Heart right ventricle (tissue), 16 donors: ENCODE measurements around the gene ACTN1. TPM values are rescaled to one million over a fixed set of nuclear protein-coding genes. Genes with fewer than 3 reads are reported as not detected.

ENCODE experiments used
- ATAC-seq, 8 donors: fragments of 200-7000 bp; cut with Tn5 transposase; one replicate each; pipeline ENCODE4 v1.9.1; 2020; ENCODE audit warnings: mild to moderate bottlenecking in 8 of 8, moderate library complexity in 8 of 8, moderate number of reproducible peaks in 1 of 8
- DNase-seq, 2 donors: peaks; one replicate each; pipeline ENCODE4 v3.0.0-alpha.2; 2020
- H3K27ac ChIP-seq, 10 donors: fragments of 200-600 bp; sonication (generic) in 2 of 10; one replicate each; pipeline versions ENCODE4 v1.5.0 to v1.8.0; 2020 to 2022; ENCODE audit warnings: mild to moderate bottlenecking in 3 of 10
- H3K27me3 ChIP-seq, 7 donors: fragments of 200-600 bp; one replicate each; pipeline ENCODE4 v1.8.0; 2021 to 2022; ENCODE audit warnings: mild to moderate bottlenecking in 2 of 7
- H3K36me3 ChIP-seq, 9 donors: fragments of 200-600 bp; sonication (generic) in 1 of 9; one replicate each; pipeline versions ENCODE4 v1.5.0 to v1.8.0; 2020 to 2022; ENCODE audit warnings: mild to moderate bottlenecking in 2 of 9
- H3K4me1 ChIP-seq, 9 donors: fragments of 200-600 bp; sonication (generic) in 1 of 9; one replicate each; pipeline versions ENCODE4 v1.5.0 to v1.8.0; 2020 to 2022; ENCODE audit warnings: mild to moderate bottlenecking in 4 of 9
- H3K4me3 ChIP-seq, 10 donors: fragments of 200-600 bp; sonication (generic) in 2 of 10; one replicate each; pipeline versions ENCODE4 v1.5.0 to v1.8.0; 2020 to 2022; ENCODE audit warnings: mild to moderate bottlenecking in 7 of 10, moderate library complexity in 2 of 10
- H3K9me3 ChIP-seq, 11 donors: fragments of 200-600 bp in 10 of 11; sonication (generic) in 2 of 11; one replicate each; pipeline versions ENCODE4 v1.5.0 to v1.8.0; 2013 to 2022; ENCODE audit warnings: mild to moderate bottlenecking in 2 of 11, control low read depth in 1 of 11, moderate library complexity in 1 of 11
- WGBS, 2 donors: extraction: QIAGEN DNeasy Blood & Tissue Kit; methylation state at CpG; one replicate each; pipeline ENCODE4 v1.1.7; 2013; ENCODE audit warnings: inconsistent platforms in 1 of 2; 5-methylcytosine and 5-hydroxymethylcytosine counted together
- intact Hi-C, 10 donors: fragments of 100-400 bp; cut with DNase I; formaldehyde crosslinking; loops; one replicate each; pipeline versions ENCODE4 v1.11.1 to v1.14.2; 2022
- polyA plus RNA-seq, 2 donors: library from polyadenylated mRNA; stranded (reverse); fragments of 200-250 nt; gene quantifications; one replicate each; pipeline ENCODE4 v1.2.3, GENCODE V29; 2013
- total RNA-seq, 10 donors: library from RNA; stranded (reverse); fragmentation: NEBNext Ultra II Directional in 3 of 10; extraction: Animal tissue kit (Norgen Biotek cat#: 25700) in 3 of 10; gene quantifications; one replicate each; pipeline versions ENCODE4 v1.2.1 to v1.2.4, GENCODE V29; 2021 to 2023
- TF ChIP-seq, protein P1 (sequence below), 9 donors: fragments of 200-600 bp; sonication (generic) in 2 of 9; IDR thresholded peaks; one replicate each; pipeline versions ENCODE4 v1.5.0 to v1.8.0; 2021 to 2022; ENCODE audit warnings: antibody characterized with exemption in 9 of 9, mild to moderate bottlenecking in 5 of 9, moderate library complexity in 1 of 9
- donor health status: Arrhythmogenic right ventricular cardiomyopathy.
- donor health status: ischemic (EF 13 %, LVEDD 7.1; RV severe dilation, severe dysfunction).
- donor health status: healthy with polysubstance abuse.
- donor health status: DM: no; HTN: yes; CAD: no.
- donor health status: DM: no; HTN: no; CAD: no.
- donor health status: ischemic (EF 25% LVEDD 6.9; RV normal size, moderate dysfunction).
- donor health status: ischemic (EF 25% LVEDD 5.7; RV mildly dilated, moderate dysfunction).
- donor health status: healthy.
- donor health status: DM: yes; HTN: yes; CAD: no.
- donor health status: Ischemic cardiomyopathy.
- donor health status: ischemic (EF 35%, LVEDD 5.7; RV mildly dilated, moderate dysfunction).
- donor health status: nonischemic (EF 11% LVEDD 7.7; RV severe dilation, severe dysfunction).
- donor health status: DM: yes; HTN: yes; CAD: no.
- donor health status: PGD.
- donor health status: ischemic (EF 29% LVEDD 5.4; RV normal size, mild dysfunction).
- donor health status: nonischemic (EF 23%, LVEDD 6.1; RV moderate dilation, normal function).

ACTN1 gene
- total and polyA plus RNA-seq, 12 donors, result 67.2 to 235 (median 104) TPM

DNA sequence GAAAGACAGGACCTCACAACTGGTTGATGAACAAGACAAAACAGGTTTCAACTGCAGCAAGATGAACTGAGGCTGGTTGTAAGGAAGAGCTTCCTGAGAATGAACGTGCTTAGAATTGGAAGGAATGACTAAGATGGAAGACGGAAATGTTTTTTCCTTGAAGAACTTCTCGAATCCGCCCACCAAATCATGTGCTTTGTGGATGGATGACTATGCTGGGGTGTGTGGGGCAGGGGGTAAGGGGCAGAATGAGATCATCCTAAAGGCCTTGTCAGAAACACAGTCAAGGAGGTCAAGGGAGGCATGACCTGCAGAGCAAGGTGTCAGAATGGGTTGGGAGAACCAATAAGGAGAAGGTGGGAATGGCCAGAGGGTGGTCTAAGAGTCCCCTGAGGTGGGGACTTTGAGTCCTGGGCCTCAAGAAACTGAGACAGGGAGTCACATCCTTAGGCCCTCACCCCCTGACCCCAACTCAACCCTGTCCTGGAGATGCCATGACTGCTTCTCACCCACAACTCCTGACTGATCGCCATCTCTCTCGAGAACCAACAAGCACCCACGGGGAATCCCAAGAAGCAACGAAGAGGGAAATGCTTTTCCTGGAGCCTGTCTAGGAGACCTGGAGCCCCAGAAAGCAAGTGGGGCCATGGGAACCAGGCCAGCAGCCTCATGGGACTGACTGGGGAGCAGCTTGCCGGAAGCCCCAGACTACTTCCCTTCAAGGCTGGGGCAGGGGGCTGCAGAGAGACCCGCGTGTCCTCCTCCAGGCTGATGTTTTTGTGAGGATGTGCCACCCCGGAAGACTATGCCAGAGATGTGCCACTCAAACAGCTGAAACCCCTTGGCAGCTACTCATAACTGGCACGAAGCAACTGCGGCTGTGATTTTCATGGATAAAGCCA lies 84.0 kb downstream of the ACTN1 start:
- intact Hi-C loops, result no loop called here
- H3K27me3 ChIP-seq, result no peaks in the 10 kb centered on the region
- TF ChIP-seq, protein P1, sequence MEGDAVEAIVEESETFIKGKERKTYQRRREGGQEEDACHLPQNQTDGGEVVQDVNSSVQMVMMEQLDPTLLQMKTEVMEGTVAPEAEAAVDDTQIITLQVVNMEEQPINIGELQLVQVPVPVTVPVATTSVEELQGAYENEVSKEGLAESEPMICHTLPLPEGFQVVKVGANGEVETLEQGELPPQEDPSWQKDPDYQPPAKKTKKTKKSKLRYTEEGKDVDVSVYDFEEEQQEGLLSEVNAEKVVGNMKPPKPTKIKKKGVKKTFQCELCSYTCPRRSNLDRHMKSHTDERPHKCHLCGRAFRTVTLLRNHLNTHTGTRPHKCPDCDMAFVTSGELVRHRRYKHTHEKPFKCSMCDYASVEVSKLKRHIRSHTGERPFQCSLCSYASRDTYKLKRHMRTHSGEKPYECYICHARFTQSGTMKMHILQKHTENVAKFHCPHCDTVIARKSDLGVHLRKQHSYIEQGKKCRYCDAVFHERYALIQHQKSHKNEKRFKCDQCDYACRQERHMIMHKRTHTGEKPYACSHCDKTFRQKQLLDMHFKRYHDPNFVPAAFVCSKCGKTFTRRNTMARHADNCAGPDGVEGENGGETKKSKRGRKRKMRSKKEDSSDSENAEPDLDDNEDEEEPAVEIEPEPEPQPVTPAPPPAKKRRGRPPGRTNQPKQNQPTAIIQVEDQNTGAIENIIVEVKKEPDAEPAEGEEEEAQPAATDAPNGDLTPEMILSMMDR (IDR thresholded peaks at IDR 0.05), result no peak
- peaks cover 0 to 34% (median 13%) of the 10 kb centered on the region in 9 donors for H3K4me1 ChIP-seq
- peak overlapping the region in 3 of 10 donors; percentile 17 to 46 (median 20) for H3K27ac ChIP-seq
- H3K36me3 ChIP-seq, result peaks cover 0 to 94% (median 48%) of the 10 kb centered on the region in 9 donors
- ATAC-seq (no peak), DNase-seq (no peak)
- H3K9me3 ChIP-seq, result no peaks in the 10 kb centered on the region
- WGBS, 2 donors, result 89 to 92% methylated on average over 14 of the region's 14 CpGs
- no peak overlapping the region for H3K4me3 ChIP-seq

DNA sequence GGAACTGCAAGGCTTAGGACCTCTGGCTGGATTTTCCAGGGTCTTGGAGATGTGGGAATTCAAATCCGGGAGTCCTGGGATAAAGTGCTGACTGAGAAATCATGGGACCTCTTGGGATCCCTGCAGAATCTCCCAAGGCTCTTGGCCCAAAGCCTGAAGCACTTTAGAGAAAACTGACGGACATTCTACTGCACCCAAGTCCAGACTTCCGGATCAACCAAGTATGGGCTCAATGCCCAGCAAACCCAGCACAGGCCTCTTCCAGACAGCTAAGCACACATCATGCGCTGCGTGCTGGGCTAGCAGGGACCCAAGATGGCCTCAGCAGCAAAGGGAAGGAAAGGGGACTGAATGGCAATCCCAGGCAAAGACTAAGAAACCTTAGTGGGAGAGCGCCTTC lies 85.0 kb downstream of the ACTN1 start:
- Histone ChIP-seq H3K4me3 (no peak overlapping the region), H3K36me3 (peaks cover 0 to 96% (median 52%) of the 10 kb centered on the region in 9 donors), H3K9me3 (no peaks in the 10 kb centered on the region), H3K27ac (peak overlapping the region in 3 of 10 donors; percentile 17 to 46 (median 20)), H3K27me3 (no peaks in the 10 kb centered on the region), H3K4me1 (peaks cover 0 to 34% (median 13%) of the 10 kb centered on the region in 9 donors)
- intact Hi-C loops, result no loop called here
- 53 to 64% methylated on average over 6 of the region's 6 CpGs for WGBS, 2 donors
- DNase-seq, result peak; percentile 41 to 44
- peak; percentile 60 to 75 (median 70) for ATAC-seq
- TF ChIP-seq, protein P1 (IDR thresholded peaks at IDR 0.05), result no peak

DNA sequence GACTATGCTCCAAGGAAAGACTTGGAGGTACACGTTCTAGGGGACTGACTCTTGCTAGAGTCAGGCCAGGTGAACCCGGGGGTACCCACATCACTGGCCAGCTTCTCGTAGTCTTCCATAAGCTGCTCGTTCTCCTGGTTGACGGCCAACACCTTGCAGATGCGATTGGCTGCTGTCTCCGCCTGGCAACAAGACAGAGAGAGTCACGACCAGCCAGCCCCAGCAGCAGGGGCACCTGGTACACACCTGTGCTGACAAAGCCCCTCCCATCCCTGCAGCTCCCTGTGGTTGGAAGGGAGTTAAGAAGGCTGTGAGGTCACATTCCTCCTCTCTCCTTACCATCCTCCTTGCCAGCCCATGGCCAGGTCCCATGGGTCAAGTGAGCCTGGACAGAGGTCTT lies 85.5 kb downstream of the ACTN1 start:
- no peak for ATAC-seq
- TF ChIP-seq, protein P1 (IDR thresholded peaks at IDR 0.05), result no peak

DNA sequence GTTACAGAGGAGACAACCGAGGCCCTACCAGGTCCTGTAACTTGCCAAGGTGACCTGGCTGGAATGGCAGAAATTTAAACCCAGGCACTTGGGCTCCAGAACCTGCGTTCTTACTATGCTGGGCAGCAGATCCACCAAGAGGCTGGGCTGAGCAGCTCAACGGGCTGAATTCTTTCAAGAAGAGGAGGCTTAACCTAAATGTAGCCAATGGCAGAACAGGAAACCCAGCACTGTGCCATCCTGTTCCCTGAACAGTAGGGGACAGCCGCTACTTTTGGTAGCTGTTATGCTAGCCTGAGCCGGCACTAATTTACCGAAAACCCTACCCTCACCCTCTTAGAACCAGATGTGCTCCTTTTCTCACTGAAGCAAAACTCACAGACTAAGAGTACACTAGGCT lies 86.1 kb downstream of the ACTN1 start:
- H3K27me3 ChIP-seq, result no peaks in the 10 kb centered on the region
- intact Hi-C loops, result no loop called here
- H3K9me3 ChIP-seq, result no peaks in the 10 kb centered on the region
- H3K36me3 ChIP-seq, result peaks cover 0 to 100% (median 58%) of the 10 kb centered on the region in 9 donors
- H3K27ac ChIP-seq, result peak overlapping the region in 1 of 10 donors; percentile 46
- peaks cover 0 to 41% (median 13%) of the 10 kb centered on the region in 9 donors for H3K4me1 ChIP-seq
- TF ChIP-seq, protein P1 (IDR thresholded peaks at IDR 0.05), result no peak
- 87 to 89% methylated on average over 6 of the region's 6 CpGs for WGBS, 2 donors
- no peak overlapping the region for H3K4me3 ChIP-seq
- no peak for ATAC-seq
- no peak for DNase-seq

More for the DNA sequence above, 85.5 kb downstream of the ACTN1 start:
- peak overlapping the region in 1 of 10 donors; percentile 46 for H3K27ac ChIP-seq
- DNase-seq, result no peak
- intact Hi-C loops, result no loop called here
- H3K4me1 ChIP-seq, result peaks cover 0 to 35% (median 13%) of the 10 kb centered on the region in 9 donors
- 94 to 95% methylated on average over 8 of the region's 8 CpGs for WGBS, 2 donors
- no peak overlapping the region for H3K4me3 ChIP-seq
- H3K27me3 ChIP-seq, result no peaks in the 10 kb centered on the region
- no peaks in the 10 kb centered on the region for H3K9me3 ChIP-seq
- H3K36me3 ChIP-seq, result peaks cover 0 to 100% (median 56%) of the 10 kb centered on the region in 9 donors
